Panc1 (cell line): ENCODE data around the gene SIVA1. TPM values are rescaled to one million over a fixed set of nuclear protein-coding genes. Genes with fewer than 3 reads are reported as not detected.
"Not testable (repeated sequence)": the region's sequence is repeated elsewhere in the genome, so short reads cannot be mapped to it uniquely, and the experiment has no call there.

Experiments
- ATAC-seq: fragments of 200-7000 bp; cut with Tn5 transposase; 2 replicates; pipeline ENCODE4 v1.9.1; 2020; ENCODE audit warnings: mild to moderate bottlenecking, moderate library complexity
- BruUV-seq: library from RNA; stranded (reverse); fragments of 400-500 nt; replicated peaks from 2 replicates; lab custom pipeline; 2021; lab: Mats Ljungman, UMichigan
- CTCF ChIA-PET: fragments of 300-600 bp; sonication (Branson Sonifier 250); formaldehyde crosslinking; loops from one replicate; lab custom pipeline; 2022; ENCODE audit warnings: antibody characterized with exemption; lab: Charles Lee
- POLR2A ChIA-PET: fragments of 300-600 bp; sonication (Branson Sonifier 250); formaldehyde crosslinking; loops from one replicate; lab custom pipeline; 2022; ENCODE audit warnings: antibody characterized with exemption; lab: Charles Lee
- DNase-seq: peaks from one replicate; pipeline ENCODE4 v3.0.0-alpha.2; 2010; ENCODE audit warnings: low read depth, low spot score
- H3K27ac ChIP-seq: 2 replicates; pipeline ENCODE4 v1.5.1; 2011; ENCODE audit warnings: mild to moderate bottlenecking, low read length, inconsistent platforms
- H3K27me3 ChIP-seq: fragments of 200-500 bp; sonication (Bioruptor generic); 2 replicates; pipeline ENCODE4 v1.6.0; 2014; ENCODE audit warnings: low read length, inconsistent platforms; ENCODE audit not compliant: control insufficient read depth, insufficient read depth
- H3K36me3 ChIP-seq: fragments of 200-500 bp; sonication (Bioruptor generic); 2 replicates; pipeline ENCODE4 v1.5.1; 2014; ENCODE audit warnings: inconsistent platforms, mild to moderate bottlenecking, low read length, moderate library complexity; ENCODE audit not compliant: control insufficient read depth, insufficient read depth
- H3K4me1 ChIP-seq: 2 replicates; pipeline ENCODE4 v1.5.1; 2011; ENCODE audit warnings: inconsistent platforms, mild to moderate bottlenecking, low read length, moderate library complexity; ENCODE audit not compliant: control insufficient read depth, insufficient read depth
- H3K4me3 ChIP-seq, 2 experiments: 2 replicates each; pipeline ENCODE4 v1.5.1; 2011 to 2012; ENCODE audit warnings: low read depth in 2 of 2, low read length in 2 of 2, mild to moderate bottlenecking in 2 of 2, inconsistent platforms in 1 of 2, moderate library complexity in 1 of 2
- H3K9me3 ChIP-seq: fragments of 200-500 bp; sonication (Bioruptor generic); 2 replicates; pipeline ENCODE4 v1.5.1; 2014; ENCODE audit warnings: low read depth, mild to moderate bottlenecking, inconsistent platforms, low read length, moderate library complexity; ENCODE audit not compliant: control insufficient read depth, insufficient read depth
- POLR2AphosphoS5 ChIP-seq: IDR thresholded peaks from 2 replicates; pipeline ENCODE4 v1.6.1; 2012; ENCODE audit warnings: mild to moderate bottlenecking, low read depth, low read length, moderate library complexity
- SIN3A ChIP-seq: IDR thresholded peaks from 2 replicates; pipeline ENCODE4 v1.6.1; 2012; ENCODE audit warnings: low read depth, mild to moderate bottlenecking, low read length, moderate library complexity, borderline replicate concordance; ENCODE audit not compliant: insufficient read depth
- TCF7L2 ChIP-seq: IDR thresholded peaks from 2 replicates; pipeline ENCODE4 v1.6.1; 2011; ENCODE audit warnings: mild to moderate bottlenecking, low read depth, low read length, inconsistent platforms
- in situ Hi-C: cut with HindIII; loops from 2 replicates; pipeline ENCODE4 v1.10.0; 2016; ENCODE audit warnings: low sequenced_read_pairs, low pct_unique_long_range_greater_than_20kb
- intact Hi-C: fragments of 100-400 bp; cut with micrococcal nuclease; formaldehyde crosslinking; loops from one replicate; pipeline ENCODE4 v1.10.0; 2022; ENCODE audit not compliant: unreplicated experiment
- total RNA-seq: library from RNA; stranded (reverse); gene quantifications from one replicate; pipeline ENCODE4 v1.2.1, GENCODE V29; 2021; ENCODE audit not compliant: unreplicated experiment
- TF ChIP-seq, protein P1 (sequence below): fragments of 450-650 bp; IDR thresholded peaks from 2 replicates; pipeline ENCODE4 v1.5.1; 2017; ENCODE audit warnings: mild to moderate bottlenecking
- TF ChIP-seq, protein P2 (sequence below), 2 experiments: IDR thresholded peaks; 2 replicates each; pipeline ENCODE4 v1.6.1; 2011 to 2012; ENCODE audit warnings: low read depth in 2 of 2, control low read depth in 1 of 2, low read length in 1 of 2, mild to moderate bottlenecking in 1 of 2, moderate library complexity in 1 of 2; ENCODE audit not compliant: insufficient read depth in 1 of 2

The SIVA1 gene
- total RNA-seq, 1 experiment from 2014 or later, result 100 TPM

DNA sequence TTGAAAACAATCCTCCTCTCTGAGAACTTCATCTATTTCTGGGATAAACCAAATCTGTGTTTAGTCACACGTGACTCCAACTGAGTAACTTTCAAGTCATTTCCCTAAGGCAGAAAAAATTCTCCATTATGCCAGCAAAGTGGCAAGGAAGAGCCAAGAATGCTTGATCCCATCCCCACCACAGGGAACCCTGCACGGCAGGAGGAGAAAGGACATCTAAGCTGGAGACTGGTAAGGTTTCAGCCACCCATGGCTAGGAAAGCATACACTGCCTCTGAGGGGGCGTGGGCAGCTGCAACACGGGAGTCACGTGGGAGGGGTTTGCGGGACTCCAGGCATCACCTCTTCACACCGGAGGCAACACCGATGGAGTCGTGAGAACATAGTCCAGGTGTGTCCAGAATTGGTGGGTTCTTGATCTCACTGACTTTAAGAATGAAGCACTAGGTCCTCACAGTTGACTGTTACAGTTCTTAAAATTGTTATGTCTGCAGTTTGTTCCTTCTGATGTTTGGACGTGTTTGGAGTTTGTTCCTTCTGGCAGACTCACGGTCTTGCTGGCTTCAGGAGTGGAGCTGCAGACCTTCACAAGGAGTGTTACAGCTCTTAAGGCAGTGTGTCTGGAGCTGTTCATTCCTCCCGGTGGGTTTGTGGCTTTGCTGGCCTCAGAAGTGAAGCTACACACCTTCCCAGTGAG lies 2.7 kb upstream of the SIVA1 start:
- no TSS peak for BruUV-seq
- ChIA-PET CTCF (no interaction called here), POLR2A (interaction anchor here (0.7 kb wide), 1 partner anchor 1072 kb away, joined by 3 read pairs; no protein-coding TSS in a partner anchor)
- intact Hi-C loops (no loop called here), in situ Hi-C loops (no loop called here)
- Histone ChIP-seq H3K36me3 (peaks cover 3% of the 10 kb centered on the region; the same call in 1 of the 2 replicates), H3K27me3 (no peaks in the 10 kb centered on the region), H3K4me3 (no peak overlapping the region), H3K27ac (no peak overlapping the region), H3K9me3 (no peaks in the 10 kb centered on the region), H3K4me1 (peaks cover 17% of the 10 kb centered on the region)
- TF ChIP-seq, protein P1, sequence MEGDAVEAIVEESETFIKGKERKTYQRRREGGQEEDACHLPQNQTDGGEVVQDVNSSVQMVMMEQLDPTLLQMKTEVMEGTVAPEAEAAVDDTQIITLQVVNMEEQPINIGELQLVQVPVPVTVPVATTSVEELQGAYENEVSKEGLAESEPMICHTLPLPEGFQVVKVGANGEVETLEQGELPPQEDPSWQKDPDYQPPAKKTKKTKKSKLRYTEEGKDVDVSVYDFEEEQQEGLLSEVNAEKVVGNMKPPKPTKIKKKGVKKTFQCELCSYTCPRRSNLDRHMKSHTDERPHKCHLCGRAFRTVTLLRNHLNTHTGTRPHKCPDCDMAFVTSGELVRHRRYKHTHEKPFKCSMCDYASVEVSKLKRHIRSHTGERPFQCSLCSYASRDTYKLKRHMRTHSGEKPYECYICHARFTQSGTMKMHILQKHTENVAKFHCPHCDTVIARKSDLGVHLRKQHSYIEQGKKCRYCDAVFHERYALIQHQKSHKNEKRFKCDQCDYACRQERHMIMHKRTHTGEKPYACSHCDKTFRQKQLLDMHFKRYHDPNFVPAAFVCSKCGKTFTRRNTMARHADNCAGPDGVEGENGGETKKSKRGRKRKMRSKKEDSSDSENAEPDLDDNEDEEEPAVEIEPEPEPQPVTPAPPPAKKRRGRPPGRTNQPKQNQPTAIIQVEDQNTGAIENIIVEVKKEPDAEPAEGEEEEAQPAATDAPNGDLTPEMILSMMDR, result no peak
- no peak for TF ChIP-seq SIN3A
- TF ChIP-seq POLR2AphosphoS5, result no peak
- no peak for TF ChIP-seq TCF7L2
- TF ChIP-seq, protein P2, sequence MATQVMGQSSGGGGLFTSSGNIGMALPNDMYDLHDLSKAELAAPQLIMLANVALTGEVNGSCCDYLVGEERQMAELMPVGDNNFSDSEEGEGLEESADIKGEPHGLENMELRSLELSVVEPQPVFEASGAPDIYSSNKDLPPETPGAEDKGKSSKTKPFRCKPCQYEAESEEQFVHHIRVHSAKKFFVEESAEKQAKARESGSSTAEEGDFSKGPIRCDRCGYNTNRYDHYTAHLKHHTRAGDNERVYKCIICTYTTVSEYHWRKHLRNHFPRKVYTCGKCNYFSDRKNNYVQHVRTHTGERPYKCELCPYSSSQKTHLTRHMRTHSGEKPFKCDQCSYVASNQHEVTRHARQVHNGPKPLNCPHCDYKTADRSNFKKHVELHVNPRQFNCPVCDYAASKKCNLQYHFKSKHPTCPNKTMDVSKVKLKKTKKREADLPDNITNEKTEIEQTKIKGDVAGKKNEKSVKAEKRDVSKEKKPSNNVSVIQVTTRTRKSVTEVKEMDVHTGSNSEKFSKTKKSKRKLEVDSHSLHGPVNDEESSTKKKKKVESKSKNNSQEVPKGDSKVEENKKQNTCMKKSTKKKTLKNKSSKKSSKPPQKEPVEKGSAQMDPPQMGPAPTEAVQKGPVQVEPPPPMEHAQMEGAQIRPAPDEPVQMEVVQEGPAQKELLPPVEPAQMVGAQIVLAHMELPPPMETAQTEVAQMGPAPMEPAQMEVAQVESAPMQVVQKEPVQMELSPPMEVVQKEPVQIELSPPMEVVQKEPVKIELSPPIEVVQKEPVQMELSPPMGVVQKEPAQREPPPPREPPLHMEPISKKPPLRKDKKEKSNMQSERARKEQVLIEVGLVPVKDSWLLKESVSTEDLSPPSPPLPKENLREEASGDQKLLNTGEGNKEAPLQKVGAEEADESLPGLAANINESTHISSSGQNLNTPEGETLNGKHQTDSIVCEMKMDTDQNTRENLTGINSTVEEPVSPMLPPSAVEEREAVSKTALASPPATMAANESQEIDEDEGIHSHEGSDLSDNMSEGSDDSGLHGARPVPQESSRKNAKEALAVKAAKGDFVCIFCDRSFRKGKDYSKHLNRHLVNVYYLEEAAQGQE (IDR thresholded peaks at IDR 0.05; ENCODE audit: insufficient read depth in 1 of 2, low read depth in 2 of 2, low read length in 1 of 2), result no peak
- ATAC-seq, result no peak
- no peak for DNase-seq

DNA sequence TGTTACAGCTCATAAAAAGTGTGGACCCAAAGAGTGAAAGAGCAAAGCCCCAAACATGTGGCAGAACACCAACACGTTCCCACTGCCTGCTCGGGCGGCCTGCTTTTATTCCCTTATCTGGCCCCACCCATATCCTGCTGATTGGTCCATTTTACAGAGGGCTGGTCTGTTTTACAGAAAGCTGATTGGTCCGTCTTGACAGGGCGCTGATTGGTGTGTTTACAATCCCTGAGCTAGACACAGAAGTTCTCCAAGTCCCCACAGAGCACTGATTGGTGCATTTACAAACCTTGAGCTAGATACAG lies 2.2 kb upstream of the SIVA1 start:
- H3K27ac ChIP-seq, intact Hi-C loops, ATAC-seq, CTCF ChIA-PET, H3K27me3 ChIP-seq, DNase-seq, H3K9me3 ChIP-seq, in situ Hi-C loops, H3K4me3 ChIP-seq, BruUV-seq, H3K36me3 ChIP-seq: not testable (repeated sequence)
- H3K4me1 ChIP-seq, result peaks cover 17% of the 10 kb centered on the region
- POLR2A ChIA-PET, result interaction anchor here (0.7 kb wide), 1 partner anchor 1072 kb away, joined by 3 read pairs; no protein-coding TSS in a partner anchor
